Measurements from ENCODE around the gene CHRNA4. TPM values are rescaled to one million over a fixed set of nuclear protein-coding genes. Genes with fewer than 3 reads are reported as not detected.

CHRNA4 gene
- total and polyA plus RNA-seq, 2 of the 13 experiments (the other 11 are each of a cell fraction or from before 2014, with no cell fraction given) = not detected

DNA sequence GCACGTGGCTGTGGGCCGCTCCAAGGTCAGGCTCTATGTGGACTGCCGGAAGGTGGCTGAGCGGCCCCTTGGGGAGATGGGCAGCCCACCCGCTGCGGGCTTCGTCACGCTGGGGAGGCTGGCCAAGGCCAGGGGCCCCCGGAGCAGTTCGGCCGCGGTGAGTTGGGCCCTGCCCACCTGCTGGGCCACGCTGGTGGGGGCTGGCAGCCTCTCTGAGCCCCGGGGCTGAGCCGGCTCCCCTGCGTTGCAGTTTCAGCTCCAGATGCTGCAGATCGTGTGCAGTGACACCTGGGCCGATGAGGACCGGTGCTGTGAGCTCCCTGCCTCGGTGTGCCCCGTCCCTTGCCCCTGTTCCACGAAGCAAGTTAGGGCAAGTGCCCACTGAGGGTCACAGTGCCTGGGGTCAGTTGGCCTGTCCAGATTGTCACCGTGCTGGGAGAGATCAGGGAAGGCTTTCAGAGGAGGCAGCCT lies 41.1 kb downstream of the CHRNA4 start:
- in situ Hi-C loops (cut with HindIII; ENCODE audit: extremely low pct_ligation_motif_present, low pct_unique_long_range_greater_than_20kb) = no loop called here
- Histone ChIP-seq H3K79me2 (ENCODE audit: insufficient read depth, low read length) (no peaks in the 10 kb centered on the region), H3K4me1 (ENCODE audit: insufficient read depth, low read length) (no peaks in the 10 kb centered on the region), H2AFZ (ENCODE audit: low read length) (no peak overlapping the region), H3K4me3 (replicated peaks in 1 of 3; ENCODE audit: insufficient read depth in 1 of 3, low read depth in 2 of 3, low read length in 3 of 3) (no peak overlapping the region), H3K4me2 (ENCODE audit: low read depth, low read length) (no peak overlapping the region), H3K9me3 (ENCODE audit: low read length) (no peaks in the 10 kb centered on the region), H3K27me3 (ENCODE audit: control insufficient read depth in 1 of 2, insufficient read depth in 2 of 2, low read length in 2 of 2) (peaks cover 7 to 46% of the 10 kb centered on the region in 2 experiments; a peak in 4 of 5 replicates), H4K20me1 (ENCODE audit: insufficient read depth, low read length) (peaks cover 3% of the 10 kb centered on the region; the same call in 1 of the 2 replicates), H3K9ac (ENCODE audit: insufficient read depth, low read depth, low read length) (no peak overlapping the region), H3K36me3 (replicated peaks in 1 of 2; ENCODE audit: control insufficient read depth in 1 of 2, insufficient read depth in 2 of 2, low read length in 2 of 2) (no peaks in the 10 kb centered on the region), H3K27ac (ENCODE audit: extremely low read length, insufficient read depth, low read length) (no peak overlapping the region)
- no TSS peak for BruUV-seq (replicated peaks)
- FAIRE-seq = no peak
- DNase-seq (ENCODE audit: low spot score) = no peak
- CTCF ChIA-PET (ENCODE audit: low intra/inter-chr PET ratio, low total read pairs) = no interaction called here
- intact Hi-C loops (cut with micrococcal nuclease; ENCODE audit: unreplicated experiment) = no loop called here
- WGBS (ENCODE audit: low lambda C conversion rate) = 40% methylated on average over 12 of the region's 23 CpGs
- no peak for ATAC-seq
- POLR2A ChIA-PET = no interaction called here
- TF ChIP-seq, protein P1, sequence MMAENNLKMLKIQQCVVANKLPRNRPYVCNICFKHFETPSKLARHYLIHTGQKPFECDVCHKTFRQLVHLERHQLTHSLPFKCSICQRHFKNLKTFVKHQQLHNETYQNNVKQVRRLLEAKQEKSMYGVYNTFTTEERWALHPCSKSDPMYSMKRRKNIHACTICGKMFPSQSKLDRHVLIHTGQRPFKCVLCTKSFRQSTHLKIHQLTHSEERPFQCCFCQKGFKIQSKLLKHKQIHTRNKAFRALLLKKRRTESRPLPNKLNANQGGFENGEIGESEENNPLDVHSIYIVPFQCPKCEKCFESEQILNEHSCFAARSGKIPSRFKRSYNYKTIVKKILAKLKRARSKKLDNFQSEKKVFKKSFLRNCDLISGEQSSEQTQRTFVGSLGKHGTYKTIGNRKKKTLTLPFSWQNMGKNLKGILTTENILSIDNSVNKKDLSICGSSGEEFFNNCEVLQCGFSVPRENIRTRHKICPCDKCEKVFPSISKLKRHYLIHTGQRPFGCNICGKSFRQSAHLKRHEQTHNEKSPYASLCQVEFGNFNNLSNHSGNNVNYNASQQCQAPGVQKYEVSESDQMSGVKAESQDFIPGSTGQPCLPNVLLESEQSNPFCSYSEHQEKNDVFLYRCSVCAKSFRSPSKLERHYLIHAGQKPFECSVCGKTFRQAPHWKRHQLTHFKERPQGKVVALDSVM (CRISPR knock-in tag; IDR thresholded peaks at IDR 0.05) = no peak
- TF ChIP-seq ZNF768 (CRISPR knock-in tag; IDR thresholded peaks at IDR 0.05) = peak; percentile 85; the same call in 1 of the 2 replicates

GRCh38 chr20:63319164-63320040 lies 41.7 kb downstream of the CHRNA4 start:
- CTCF ChIA-PET (ENCODE audit: low intra/inter-chr PET ratio, low total read pairs) = no interaction called here
- Histone ChIP-seq H3K4me2 (ENCODE audit: low read depth, low read length) (no peak overlapping the region), H3K4me3 (replicated peaks in 1 of 3; ENCODE audit: insufficient read depth in 1 of 3, low read depth in 2 of 3, low read length in 3 of 3) (no peak overlapping the region), H2AFZ (ENCODE audit: low read length) (no peak overlapping the region), H3K9ac (ENCODE audit: insufficient read depth, low read depth, low read length) (no peak overlapping the region), H3K4me1 (ENCODE audit: insufficient read depth, low read length) (no peaks in the 10 kb centered on the region), H4K20me1 (ENCODE audit: insufficient read depth, low read length) (peaks cover 3% of the 10 kb centered on the region; the same call in 1 of the 2 replicates), H3K9me3 (ENCODE audit: low read length) (no peaks in the 10 kb centered on the region), H3K36me3 (replicated peaks in 1 of 2; ENCODE audit: control insufficient read depth in 1 of 2, insufficient read depth in 2 of 2, low read length in 2 of 2) (no peaks in the 10 kb centered on the region), H3K79me2 (ENCODE audit: insufficient read depth, low read length) (no peaks in the 10 kb centered on the region), H3K27me3 (ENCODE audit: control insufficient read depth in 1 of 2, insufficient read depth in 2 of 2, low read length in 2 of 2) (peaks cover 8 to 52% of the 10 kb centered on the region in 2 experiments; a peak in 4 of 5 replicates), H3K27ac (ENCODE audit: extremely low read length, insufficient read depth, low read length) (no peak overlapping the region)
- POLR2A ChIA-PET = no interaction called here
- BruUV-seq (replicated peaks) = no TSS peak
- no peak for ATAC-seq
- WGBS (ENCODE audit: low lambda C conversion rate) = 41% methylated on average over 12 of the region's 25 CpGs
- TF ChIP-seq THRA (CRISPR knock-in tag; IDR thresholded peaks at IDR 0.05; ENCODE audit: borderline replicate concordance) (no peak), CREB1 (IDR thresholded peaks at IDR 0.05) (peak; percentile 41; the same call in 1 of the 2 replicates), CREB1 (CRISPR knock-in tag; IDR thresholded peaks at IDR 0.05) (no peak), ZNF703 (CRISPR knock-in tag; IDR thresholded peaks at IDR 0.05; ENCODE audit: borderline replicate concordance) (no peak)
- no peak for FAIRE-seq
- intact Hi-C loops (cut with micrococcal nuclease; ENCODE audit: unreplicated experiment) = no loop called here
- no peak for DNase-seq (ENCODE audit: low spot score)
- in situ Hi-C loops (cut with HindIII; ENCODE audit: extremely low pct_ligation_motif_present, low pct_unique_long_range_greater_than_20kb) = no loop called here
